ENCODE results near the gene PHACTR2.
"Not testable (repeated sequence)": the region's sequence is repeated elsewhere in the genome, so short reads cannot be mapped to it uniquely, and the experiment has no call there.

The PHACTR2 gene

GRCh38 chr6:143699430-143699825 lies 21.7 kb downstream of the PHACTR2 start:
- no peak for DNase-seq

GRCh38 chr6:143700684-143701348 lies 23.1 kb downstream of the PHACTR2 start:
- DNase-seq = peak; percentile 72

- peak; percentile 11 for DNase-seq
These were observed 23.8 kb downstream of the PHACTR2 start for GRCh38 chr6:143701349-143702234.

- DNase-seq = no peak
These were observed 27.8 kb downstream of the PHACTR2 start for GRCh38 chr6:143705569-143705968.

- no peak for DNase-seq
These were observed 29.9 kb downstream of the PHACTR2 start for GRCh38 chr6:143707697-143708096.

- no peak for DNase-seq
These were observed 31.1 kb downstream of the PHACTR2 start for GRCh38 chr6:143708889-143709288.

GRCh38 chr6:143711714-143712113 lies 33.9 kb downstream of the PHACTR2 start:
- no peak for DNase-seq

- DNase-seq = no peak
These were observed 40.7 kb downstream of the PHACTR2 start for GRCh38 chr6:143718472-143718871.

GRCh38 chr6:143721642-143722041 lies 43.9 kb downstream of the PHACTR2 start:
- DNase-seq = no peak

- no peak for DNase-seq
These were observed 47.1 kb downstream of the PHACTR2 start for GRCh38 chr6:143724876-143725275.

- DNase-seq = no peak
These were observed 48.4 kb downstream of the PHACTR2 start for GRCh38 chr6:143726015-143726647.

- no peak for DNase-seq
These were observed 49.3 kb downstream of the PHACTR2 start for GRCh38 chr6:143727035-143727434.

- no peak for DNase-seq
These were observed 54.0 kb downstream of the PHACTR2 start for GRCh38 chr6:143731789-143732188.

GRCh38 chr6:143732536-143732935 lies 54.8 kb downstream of the PHACTR2 start:
- no peak for DNase-seq

GRCh38 chr6:143733510-143733909 lies 55.7 kb downstream of the PHACTR2 start:
- DNase-seq = no peak

- no peak for DNase-seq
These were observed 56.9 kb downstream of the PHACTR2 start for GRCh38 chr6:143734641-143735063.

- not testable (repeated sequence) for DNase-seq
These were observed 60.4 kb downstream of the PHACTR2 start for GRCh38 chr6:143738072-143738690.

GRCh38 chr6:143739341-143739851 lies 61.6 kb downstream of the PHACTR2 start:
- no peak for DNase-seq

- DNase-seq = no peak
These were observed 62.4 kb downstream of the PHACTR2 start for GRCh38 chr6:143740213-143740612.

GRCh38 chr6:143741480-143741879 lies 63.7 kb downstream of the PHACTR2 start:
- DNase-seq = no peak

GRCh38 chr6:143742070-143742954 lies 64.5 kb downstream of the PHACTR2 start:
- no peak for DNase-seq

GRCh38 chr6:143742955-143743255 lies 65.1 kb downstream of the PHACTR2 start:
- DNase-seq = no peak

Data from fibroblast of skin of right quadriceps (primary cell).